Mesothelial cell of epicardium (in vitro differentiated cells): ENCODE results near the gene GLT6D1. TPM values are rescaled to one million over a fixed set of nuclear protein-coding genes. Genes with fewer than 3 reads are reported as not detected.

Source experiments
- DNase-seq, 2 experiments: peaks; one replicate each; pipeline ENCODE4 v3.0.0; 2021; ENCODE audit warnings: low spot score in 2 of 2; ENCODE audit not compliant: unreplicated experiment in 2 of 2
- H3K27ac Mint-ChIP-seq: 2 replicates; pipeline ENCODE4 v1.8.0; 2021; ENCODE audit warnings: mixed read lengths
- H3K27me3 Mint-ChIP-seq: 2 replicates; pipeline ENCODE4 v1.8.0; 2021; ENCODE audit warnings: low read depth, mixed read lengths
- H3K36me3 Mint-ChIP-seq: 2 replicates; pipeline ENCODE4 v1.8.0; 2021; ENCODE audit warnings: mixed read lengths
- H3K4me1 Mint-ChIP-seq: 2 replicates; pipeline ENCODE4 v1.8.0; 2021; ENCODE audit warnings: mixed read lengths
- H3K4me3 Mint-ChIP-seq: 2 replicates; pipeline ENCODE4 v1.8.0; 2021; ENCODE audit warnings: mild to moderate bottlenecking, moderate library complexity, mixed read lengths
- H3K9me3 Mint-ChIP-seq: 2 replicates; pipeline ENCODE4 v1.8.0; 2021; ENCODE audit warnings: mixed read lengths
- CTCF ChIP-seq: fragments of 200-600 bp; sonication (generic); IDR thresholded peaks from one replicate; pipeline ENCODE4 v1.5.0; 2021; ENCODE audit warnings: antibody characterized with exemption; ENCODE audit not compliant: unreplicated experiment
- total RNA-seq: library from RNA; stranded (reverse); gene quantifications from 3 replicates; pipeline ENCODE4 v1.2.1, GENCODE V29; 2021

Gene GLT6D1
- total RNA-seq, 1 donor from 2014 or later: not detected

GRCh38 chr9:135579356-135579755 is 60.0 kb downstream of the GLT6D1 start:
- Mint-ChIP-seq H3K9me3 (no peaks in the 10 kb centered on the region), H3K4me1 (no peaks in the 10 kb centered on the region), H3K27me3 (peaks cover 12% of the 10 kb centered on the region), H3K27ac (no peak overlapping the region), H3K36me3 (no peaks in the 10 kb centered on the region), H3K4me3 (no peak overlapping the region)
- DNase-seq: no peak
- no peak for TF ChIP-seq CTCF

GRCh38 chr9:135577256-135577655 is 62.1 kb downstream of the GLT6D1 start:
- Mint-ChIP-seq H3K27ac (no peak overlapping the region), H3K4me3 (no peak overlapping the region), H3K36me3 (no peaks in the 10 kb centered on the region), H3K9me3 (no peaks in the 10 kb centered on the region), H3K4me1 (no peaks in the 10 kb centered on the region), H3K27me3 (peaks cover 12% of the 10 kb centered on the region)
- DNase-seq: peak in 1 of 2 experiments; percentile 24
- TF ChIP-seq CTCF: no peak

GRCh38 chr9:135575995-135576631 is 63.2 kb downstream of the GLT6D1 start:
- Mint-ChIP-seq H3K4me1 (no peaks in the 10 kb centered on the region), H3K9me3 (peaks cover 2% of the 10 kb centered on the region), H3K27ac (no peak overlapping the region), H3K4me3 (no peak overlapping the region), H3K36me3 (no peaks in the 10 kb centered on the region), H3K27me3 (peaks cover 3% of the 10 kb centered on the region)
- peak; percentile 14 to 29 for DNase-seq
- TF ChIP-seq CTCF: no peak

GRCh38 chr9:135574943-135575342 is 64.4 kb downstream of the GLT6D1 start:
- H3K27me3 Mint-ChIP-seq: peaks cover under 1% of the 10 kb centered on the region
- no peak for TF ChIP-seq CTCF
- peaks cover 9% of the 10 kb centered on the region for H3K9me3 Mint-ChIP-seq
- H3K4me1 Mint-ChIP-seq: no peaks in the 10 kb centered on the region
- H3K36me3 Mint-ChIP-seq: no peaks in the 10 kb centered on the region
- H3K27ac Mint-ChIP-seq: no peak overlapping the region
- no peak for DNase-seq
- no peak overlapping the region for H3K4me3 Mint-ChIP-seq

GRCh38 chr9:135574331-135574730 is 65.0 kb downstream of the GLT6D1 start:
- H3K4me1 Mint-ChIP-seq: no peaks in the 10 kb centered on the region
- DNase-seq: peak; percentile 6 to 31
- H3K27ac Mint-ChIP-seq: no peak overlapping the region
- TF ChIP-seq CTCF: no peak
- no peak overlapping the region for H3K4me3 Mint-ChIP-seq
- peaks cover 15% of the 10 kb centered on the region for H3K9me3 Mint-ChIP-seq
- H3K27me3 Mint-ChIP-seq: no peaks in the 10 kb centered on the region
- H3K36me3 Mint-ChIP-seq: no peaks in the 10 kb centered on the region

Other genes with a start within 250 kb of the GLT6D1 start
- gene PPP1R26, start 159.8 kb downstream of the GLT6D1 start, total RNA-seq: 25.9 to 27.9 TPM (median 26.9 TPM) in 3 replicates
- gene MRPS2, start 138.9 kb downstream of the GLT6D1 start, total RNA-seq: 38.4 to 46.0 TPM (median 42.1 TPM) in 3 replicates
- gene LCN1, start 118.1 kb downstream of the GLT6D1 start, total RNA-seq: not detected in 3 replicates
- gene OBP2A, start 93.4 kb downstream of the GLT6D1 start, total RNA-seq: not detected in 3 replicates
- not detected in 3 replicates for gene PAEP, start 77.8 kb downstream of the GLT6D1 start, total RNA-seq
- gene LCN9, start 23.8 kb upstream of the GLT6D1 start, total RNA-seq: 0.97 to 1.7 TPM (median 1.4 TPM) in 3 replicates
- not detected in 3 replicates for gene SOHLH1, start 59.9 kb upstream of the GLT6D1 start, total RNA-seq
- 0.09 TPM in 2 of 3 replicates, not detected in the other for gene KCNT1, start 62.6 kb upstream of the GLT6D1 start, total RNA-seq